ENCODE data around the gene CIAPIN1.
A peak's percentile ranks its signal among the peaks of the same experiment; 100 is the strongest.
"Not testable (repeated sequence)": the region's sequence is repeated elsewhere in the genome, so short reads cannot be mapped to it uniquely, and the experiment has no call there.

CIAPIN1 gene

DNA sequence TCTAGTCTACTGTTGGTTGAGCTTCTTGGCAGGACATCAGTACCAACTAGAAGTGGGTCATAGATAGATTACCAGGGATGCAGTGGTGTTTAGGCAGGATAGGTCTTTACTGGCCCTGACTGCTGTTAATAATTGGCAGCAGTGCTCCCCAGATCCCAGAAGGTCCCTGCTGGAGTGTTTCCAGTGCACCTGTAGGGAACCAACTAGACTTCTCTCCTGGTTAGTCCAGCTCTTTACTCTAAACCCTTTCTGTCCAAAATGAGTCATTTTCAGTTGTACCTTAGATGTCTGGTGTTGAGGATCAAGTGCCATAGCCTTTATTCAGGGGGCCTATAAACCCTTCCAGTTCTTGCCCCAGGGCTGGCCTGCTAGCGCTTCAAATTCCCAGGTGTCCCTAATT lies 24.0 kb upstream of the CIAPIN1 start:
- ATAC-seq (ENCODE audit: low read depth) (no peak), DNase-seq (ENCODE audit: low spot score in 2 of 2) (no peak)
- no peaks in the 10 kb centered on the region for H3K27me3 Mint-ChIP-seq
- no peak overlapping the region for H3K4me3 Mint-ChIP-seq
- no peaks in the 10 kb centered on the region for H3K9me3 Mint-ChIP-seq
- H3K4me1 Mint-ChIP-seq: peaks cover 8% of the 10 kb centered on the region
- H3K27ac Mint-ChIP-seq: no peak overlapping the region
- H3K36me3 Mint-ChIP-seq: peaks cover 27% of the 10 kb centered on the region

DNA sequence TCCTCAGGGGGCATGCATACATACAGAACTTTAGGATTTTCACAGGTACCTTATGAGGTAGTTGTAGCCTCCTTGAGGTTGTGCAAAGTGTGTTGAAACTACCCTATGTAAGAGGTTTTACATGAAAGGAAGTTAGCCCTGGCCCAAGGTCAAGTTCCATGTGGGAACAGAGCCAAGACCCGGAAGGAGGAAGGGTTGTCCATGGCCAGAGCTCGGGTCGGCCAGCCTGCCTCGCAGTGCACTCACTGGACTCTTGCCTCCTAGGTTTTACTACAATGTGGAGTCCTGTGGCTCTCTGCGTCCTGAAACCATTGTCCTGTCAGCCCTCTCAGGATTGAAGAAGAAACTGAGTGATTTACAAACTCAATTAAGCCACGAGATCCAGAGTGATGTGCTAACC lies 23.5 kb upstream of the CIAPIN1 start:
- no peak for ATAC-seq (ENCODE audit: low read depth)
- Mint-ChIP-seq H3K36me3 (peaks cover 32% of the 10 kb centered on the region), H3K27me3 (no peaks in the 10 kb centered on the region)

DNA sequence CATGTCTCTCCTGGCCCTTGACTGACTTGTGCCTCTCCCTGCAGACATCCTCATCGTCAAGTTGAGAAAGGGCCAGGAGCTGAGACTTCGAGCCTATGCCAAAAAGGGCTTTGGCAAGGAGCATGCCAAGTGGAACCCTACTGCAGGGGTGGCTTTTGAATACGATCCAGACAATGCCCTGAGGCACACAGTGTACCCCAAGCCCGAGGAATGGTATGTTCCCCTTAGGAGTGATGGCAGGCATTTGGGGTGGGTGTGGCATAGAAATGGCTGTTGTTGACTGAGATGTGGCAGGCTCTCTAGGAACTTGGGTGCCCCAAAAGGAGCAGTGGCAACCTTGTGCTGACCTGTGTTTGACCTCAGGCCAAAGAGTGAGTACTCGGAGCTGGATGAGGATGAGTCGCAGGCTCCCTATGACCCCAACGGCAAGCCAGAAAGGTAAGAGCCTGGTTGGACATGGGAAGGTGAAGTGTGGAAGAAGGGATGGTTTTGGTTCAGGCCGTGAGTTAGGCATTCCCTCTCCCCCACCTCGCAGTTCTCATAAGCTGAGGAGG lies 22.8 kb upstream of the CIAPIN1 start:
- Mint-ChIP-seq H3K4me1 (peaks cover 7% of the 10 kb centered on the region), H3K27ac (no peak overlapping the region), H3K36me3 (peaks cover 34% of the 10 kb centered on the region), H3K9me3 (no peaks in the 10 kb centered on the region), H3K4me3 (no peak overlapping the region), H3K27me3 (no peaks in the 10 kb centered on the region)
- no peak for DNase-seq (ENCODE audit: low spot score in 2 of 2)
- ATAC-seq (ENCODE audit: low read depth): no peak

More for the DNA sequence above, 23.5 kb upstream of the CIAPIN1 start:
- Mint-ChIP-seq H3K9me3 (no peaks in the 10 kb centered on the region), H3K4me1 (peaks cover 8% of the 10 kb centered on the region), H3K27ac (no peak overlapping the region), H3K4me3 (no peak overlapping the region)
- DNase-seq (ENCODE audit: low spot score in 2 of 2): no peak

DNA sequence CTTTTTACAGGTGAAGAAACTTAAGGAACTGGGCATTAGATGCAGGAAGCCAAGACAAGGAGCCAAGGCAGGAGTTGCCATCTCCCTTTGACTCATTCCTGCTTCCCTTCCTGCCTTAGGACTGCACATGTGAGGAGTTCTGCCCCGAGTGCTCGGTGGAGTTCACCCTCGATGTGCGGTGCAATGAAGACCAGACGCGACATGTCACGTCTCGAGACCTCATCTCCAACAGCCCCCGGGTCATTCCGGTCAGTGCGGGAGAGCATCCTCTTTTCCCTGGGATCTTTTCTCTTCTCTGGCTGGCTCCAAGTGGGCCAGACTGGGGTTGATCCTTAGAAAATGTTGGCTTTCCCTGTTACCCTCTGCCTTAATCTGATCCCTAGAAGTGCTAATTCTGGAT lies 21.9 kb upstream of the CIAPIN1 start:
- Mint-ChIP-seq H3K4me3 (no peak overlapping the region), H3K9me3 (no peaks in the 10 kb centered on the region), H3K4me1 (peaks cover 13% of the 10 kb centered on the region), H3K36me3 (peaks cover 39% of the 10 kb centered on the region), H3K27me3 (no peaks in the 10 kb centered on the region), H3K27ac (peak overlapping the region; percentile 20)
- no peak for DNase-seq (ENCODE audit: low spot score in 2 of 2)
- no peak for ATAC-seq (ENCODE audit: low read depth)

DNA sequence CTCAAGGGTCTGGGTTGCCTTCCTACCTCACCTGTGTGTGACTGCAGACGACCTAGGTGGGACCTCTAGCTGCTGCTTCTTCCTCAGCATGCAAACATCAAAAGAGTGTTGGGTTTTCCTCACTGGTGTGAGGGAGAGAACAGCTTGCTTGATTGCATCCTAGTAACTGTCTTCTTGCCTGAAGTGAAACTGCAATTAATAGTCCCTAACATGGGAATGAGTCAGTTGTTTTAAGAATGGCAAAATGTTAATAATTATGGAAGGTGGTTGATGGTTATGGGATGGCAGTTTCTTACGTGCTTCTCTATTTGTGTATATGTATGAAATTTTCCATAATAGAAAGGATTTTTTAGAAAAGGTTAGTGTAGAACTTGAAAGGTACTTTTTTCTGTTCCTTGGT lies 21.2 kb upstream of the CIAPIN1 start:
- no peaks in the 10 kb centered on the region for H3K27me3 Mint-ChIP-seq
- H3K9me3 Mint-ChIP-seq: no peaks in the 10 kb centered on the region
- H3K4me1 Mint-ChIP-seq: peaks cover 13% of the 10 kb centered on the region
- H3K27ac Mint-ChIP-seq: peak overlapping the region; percentile 20
- DNase-seq (ENCODE audit: low spot score in 2 of 2): no peak
- ATAC-seq (ENCODE audit: low read depth): no peak
- no peak overlapping the region for H3K4me3 Mint-ChIP-seq
- peaks cover 40% of the 10 kb centered on the region for H3K36me3 Mint-ChIP-seq

DNA sequence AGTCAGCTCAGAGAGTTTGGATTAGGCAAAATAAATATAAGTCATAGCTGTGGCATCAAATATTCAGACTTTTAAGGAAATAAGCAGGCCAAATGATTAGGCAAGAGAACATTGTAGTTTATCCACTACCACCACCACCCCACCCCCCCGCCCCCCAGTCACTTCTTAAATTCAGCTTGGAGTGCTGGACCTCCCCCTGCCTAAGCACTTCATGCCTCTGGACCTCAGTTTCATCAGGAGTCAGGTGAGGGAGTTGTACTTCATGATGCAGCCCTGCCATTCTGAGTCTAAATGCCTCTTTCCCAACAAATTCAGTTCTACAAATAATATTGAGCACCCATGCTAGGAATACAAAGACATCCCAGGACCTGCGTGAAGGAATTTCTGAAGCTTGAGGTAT lies 17.3 kb upstream of the CIAPIN1 start:
- H3K27me3 Mint-ChIP-seq: no peaks in the 10 kb centered on the region
- H3K36me3 Mint-ChIP-seq: peaks cover 32% of the 10 kb centered on the region
- no peak for ATAC-seq (ENCODE audit: low read depth)
- no peak overlapping the region for H3K4me3 Mint-ChIP-seq
- H3K9me3 Mint-ChIP-seq: no peaks in the 10 kb centered on the region
- peaks cover 13% of the 10 kb centered on the region for H3K4me1 Mint-ChIP-seq
- DNase-seq (ENCODE audit: low spot score in 2 of 2): no peak
- peak overlapping the region; percentile 42 for H3K27ac Mint-ChIP-seq

DNA sequence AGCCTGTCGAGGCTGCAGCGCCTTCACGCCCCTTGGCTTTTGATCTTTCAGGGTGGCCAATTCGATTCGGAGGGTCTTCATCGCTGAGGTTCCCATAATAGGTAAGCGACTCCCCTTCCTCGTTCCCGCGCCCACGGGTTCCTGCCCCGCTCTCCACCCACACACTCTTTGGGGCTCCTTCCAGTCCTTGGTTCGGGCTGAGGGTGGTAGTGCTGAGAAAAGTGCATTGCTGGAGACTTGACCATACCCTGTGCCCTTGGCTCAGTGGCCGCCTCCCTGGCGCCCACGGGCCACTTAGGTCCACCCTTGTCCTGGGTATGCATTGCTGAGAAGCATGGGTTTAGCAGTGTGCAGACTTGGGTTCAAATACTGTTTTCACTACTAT lies 15.8 kb upstream of the CIAPIN1 start:
- peak overlapping the region; percentile 94 for H3K27ac Mint-ChIP-seq
- no peaks in the 10 kb centered on the region for H3K27me3 Mint-ChIP-seq
- H3K4me3 Mint-ChIP-seq: peak overlapping the region; percentile 100
- no peaks in the 10 kb centered on the region for H3K9me3 Mint-ChIP-seq
- peaks cover 21% of the 10 kb centered on the region for H3K36me3 Mint-ChIP-seq
- ATAC-seq (ENCODE audit: low read depth) (no peak), DNase-seq (ENCODE audit: low spot score in 2 of 2) (no peak)
- H3K4me1 Mint-ChIP-seq: peaks cover 13% of the 10 kb centered on the region

DNA sequence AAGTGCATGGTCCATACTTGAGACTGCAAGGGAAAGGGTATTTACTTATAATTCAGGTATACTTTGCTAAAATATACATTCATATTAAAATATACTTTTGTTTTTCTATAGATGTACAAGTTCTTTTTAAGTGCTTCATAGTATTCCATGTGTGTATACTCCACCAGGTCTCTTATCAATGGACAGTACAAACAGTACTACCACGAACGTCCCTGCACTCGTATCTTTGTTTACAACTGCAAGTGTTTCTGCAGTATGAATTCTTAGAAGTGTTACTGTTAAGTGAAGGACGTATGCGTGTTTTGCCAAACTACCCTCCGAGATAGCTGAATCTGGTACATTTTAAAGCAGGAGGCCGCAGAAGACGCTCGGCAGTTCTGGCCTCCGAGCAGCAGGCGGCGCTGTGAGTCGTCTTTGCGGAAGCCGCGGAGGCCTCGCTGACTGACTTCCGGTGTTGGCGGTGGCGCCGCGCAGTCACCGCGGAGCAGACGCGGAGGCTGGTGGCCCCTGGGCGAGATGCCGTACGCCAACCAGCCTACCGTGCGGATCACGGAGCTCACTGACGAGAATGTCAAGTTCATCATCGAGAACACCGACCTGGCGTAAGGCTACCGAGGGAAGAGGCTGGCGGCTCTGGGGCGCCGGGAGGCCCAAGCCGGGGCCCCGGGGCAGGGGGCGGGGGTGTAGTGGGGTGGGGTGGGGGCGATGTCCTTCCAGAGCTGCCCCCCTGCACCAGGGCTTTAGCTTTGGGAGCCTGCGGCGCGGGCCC lies 15.2 kb upstream of the CIAPIN1 start, which contains the start of gene POLR2C:
Gene POLR2C, plus strand, starts transcription at position 471 of the 769 bp plus-strand sequence. Its CDS starts 46 bp downstream, at position 517.
- ATAC-seq (ENCODE audit: low read depth) (peak; percentile 97), DNase-seq (ENCODE audit: low spot score in 2 of 2) (peak; percentile 94 to 97)
- H3K4me1 Mint-ChIP-seq: peaks cover 13% of the 10 kb centered on the region
- H3K27ac Mint-ChIP-seq: peak within 1 kb of the TSS; percentile 94
- no peaks in the 10 kb centered on the region for H3K27me3 Mint-ChIP-seq
- peak within 1 kb of the TSS; percentile 100 for H3K4me3 Mint-ChIP-seq
- H3K9me3 Mint-ChIP-seq: no peaks in the 10 kb centered on the region
- H3K36me3 Mint-ChIP-seq: peaks cover 17% of the 10 kb centered on the region

DNA sequence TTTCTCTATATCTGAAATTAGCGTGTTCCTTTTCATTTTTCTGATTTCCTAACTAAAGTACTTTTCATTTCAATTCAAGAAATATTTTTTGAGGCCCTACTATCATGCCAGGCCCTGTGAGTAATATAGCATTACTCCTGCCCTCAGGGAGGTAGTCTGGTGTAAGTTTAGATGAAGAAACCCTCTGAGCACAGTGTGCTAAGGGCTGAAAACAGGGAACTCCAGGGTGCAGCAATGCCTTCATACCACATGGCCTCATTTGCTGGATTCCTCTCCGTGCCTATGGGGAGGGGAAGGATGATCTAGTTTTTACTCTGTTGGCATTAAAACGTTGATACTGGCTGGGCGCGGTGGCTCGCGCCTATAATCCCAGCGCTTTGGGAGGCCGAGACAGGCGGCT lies 4.8 kb upstream of the CIAPIN1 start:
- ATAC-seq (ENCODE audit: low read depth): no peak
- no peak overlapping the region for H3K27ac Mint-ChIP-seq
- H3K36me3 Mint-ChIP-seq: peaks cover 24% of the 10 kb centered on the region
- DNase-seq (ENCODE audit: low spot score in 2 of 2): no peak
- no peaks in the 10 kb centered on the region for H3K27me3 Mint-ChIP-seq
- peaks cover 6% of the 10 kb centered on the region for H3K4me1 Mint-ChIP-seq
- H3K4me3 Mint-ChIP-seq: no peak overlapping the region
- H3K9me3 Mint-ChIP-seq: no peaks in the 10 kb centered on the region

DNA sequence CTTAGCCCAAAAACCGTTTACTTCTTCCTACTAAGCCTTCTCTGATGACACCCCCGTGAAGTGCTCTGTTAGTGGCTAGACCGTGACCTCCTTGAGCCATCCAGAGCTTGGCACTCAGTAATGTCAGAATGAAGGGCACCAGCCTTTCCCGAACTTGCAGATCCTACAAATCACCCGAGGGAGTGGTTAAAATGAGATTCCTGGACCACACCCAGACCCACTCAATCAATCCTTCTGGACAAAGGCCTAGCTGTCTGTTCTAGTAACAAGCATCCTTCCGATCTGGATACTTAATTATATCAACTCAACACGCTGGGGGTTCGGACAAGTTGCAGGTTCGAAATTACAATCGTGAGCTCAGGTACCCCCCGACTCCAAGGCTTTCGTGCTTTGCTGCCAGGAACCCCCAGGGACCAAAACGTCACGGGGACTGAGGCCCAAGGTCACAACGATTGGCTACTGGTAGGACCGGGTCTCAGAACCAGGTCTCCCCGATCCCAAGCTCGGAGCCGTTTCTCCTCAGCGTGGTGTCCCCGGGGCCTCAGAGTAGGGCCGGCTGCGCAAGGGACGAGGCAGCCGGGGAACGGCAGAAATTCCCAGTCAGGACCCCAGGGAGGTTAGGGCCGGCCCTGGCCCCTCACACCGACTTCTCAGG lies 527 bp downstream of the CIAPIN1 start:
- Mint-ChIP-seq H3K9me3 (no peaks in the 10 kb centered on the region), H3K27me3 (no peaks in the 10 kb centered on the region), H3K4me3 (peak overlapping the region; percentile 92), H3K27ac (peak overlapping the region; percentile 96), H3K36me3 (peaks cover 3% of the 10 kb centered on the region), H3K4me1 (peaks cover 11% of the 10 kb centered on the region)
- ATAC-seq (ENCODE audit: low read depth) (peak; percentile 20), DNase-seq (ENCODE audit: low spot score in 2 of 2) (peak in 1 of 2 donors; percentile 9)

DNA sequence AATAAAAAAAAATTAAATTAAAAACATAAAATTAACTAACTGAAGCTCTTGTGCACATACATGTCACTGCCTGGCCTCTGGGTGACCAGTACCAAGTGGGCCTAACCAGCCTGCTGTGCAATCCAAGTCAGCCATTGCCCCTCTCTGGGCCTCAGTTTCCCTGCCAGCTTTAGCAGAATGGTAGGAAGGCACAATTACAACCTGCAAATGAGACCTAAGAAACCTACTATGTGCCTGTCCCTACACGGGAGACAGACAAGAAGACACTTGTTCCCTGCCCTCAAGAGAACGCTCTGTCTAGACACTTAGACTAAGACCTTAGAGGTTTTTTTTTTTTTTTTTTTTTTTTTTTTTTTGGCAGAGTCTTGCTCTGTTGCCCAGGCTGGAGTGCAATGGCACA lies 1.7 kb downstream of the CIAPIN1 start:
- peaks cover 2% of the 10 kb centered on the region for H3K9me3 Mint-ChIP-seq
- no peak overlapping the region for H3K27ac Mint-ChIP-seq
- ATAC-seq (ENCODE audit: low read depth) (no peak), DNase-seq (ENCODE audit: low spot score in 2 of 2) (no peak)
- no peak overlapping the region for H3K4me3 Mint-ChIP-seq
- H3K36me3 Mint-ChIP-seq: peaks cover 4% of the 10 kb centered on the region
- H3K4me1 Mint-ChIP-seq: peaks cover 8% of the 10 kb centered on the region
- no peaks in the 10 kb centered on the region for H3K27me3 Mint-ChIP-seq

DNA sequence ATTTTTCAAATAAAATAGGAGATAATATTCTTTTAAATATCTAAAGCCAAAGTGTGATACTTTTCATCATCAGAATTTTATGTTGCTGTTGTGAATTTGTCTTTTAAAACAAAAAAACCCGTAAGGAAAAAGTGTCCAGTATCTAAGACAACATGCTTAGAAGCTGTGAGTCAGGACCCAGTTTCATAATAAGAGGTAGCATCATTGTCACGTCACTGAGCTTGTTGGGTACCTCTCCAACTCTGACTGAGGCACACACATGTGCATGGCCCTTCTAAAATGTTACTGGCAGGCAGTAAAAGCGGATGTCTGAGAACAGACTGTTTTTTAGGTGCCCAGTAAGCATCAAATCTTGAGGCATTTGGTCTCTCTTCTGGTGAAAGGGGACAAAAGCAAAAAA lies 2.5 kb downstream of the CIAPIN1 start:
- Mint-ChIP-seq H3K36me3 (peaks cover 12% of the 10 kb centered on the region), H3K4me1 (peaks cover 8% of the 10 kb centered on the region), H3K27me3 (no peaks in the 10 kb centered on the region), H3K4me3 (no peak overlapping the region), H3K27ac (no peak overlapping the region), H3K9me3 (peaks cover 2% of the 10 kb centered on the region)
- DNase-seq (ENCODE audit: low spot score in 2 of 2) (no peak), ATAC-seq (ENCODE audit: low read depth) (no peak)

DNA sequence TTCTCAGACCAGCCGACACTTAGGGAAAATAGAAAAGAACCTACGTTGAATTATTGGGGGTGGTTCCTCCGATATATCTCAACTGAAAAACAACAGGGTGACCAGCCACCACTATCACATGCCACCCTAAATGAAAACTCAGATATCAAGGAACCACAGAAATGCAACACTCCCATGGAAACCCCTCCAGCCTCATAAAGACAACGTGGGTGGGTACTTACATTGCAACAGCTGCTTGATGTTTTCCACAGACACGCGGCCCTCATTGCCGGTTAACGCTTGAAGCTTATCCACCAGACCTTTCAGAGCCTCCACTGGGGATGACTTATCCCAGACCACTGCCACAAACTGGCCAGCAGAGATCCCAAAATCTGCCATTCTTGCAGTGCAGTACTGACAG lies 6.6 kb downstream of the CIAPIN1 start:
- not testable (repeated sequence) for H3K4me3 Mint-ChIP-seq; H3K27ac Mint-ChIP-seq; ATAC-seq (ENCODE audit: low read depth); H3K4me1 Mint-ChIP-seq; H3K27me3 Mint-ChIP-seq; DNase-seq (ENCODE audit: low spot score in 2 of 2); H3K9me3 Mint-ChIP-seq
- peaks cover 26% of the 10 kb centered on the region for H3K36me3 Mint-ChIP-seq

DNA sequence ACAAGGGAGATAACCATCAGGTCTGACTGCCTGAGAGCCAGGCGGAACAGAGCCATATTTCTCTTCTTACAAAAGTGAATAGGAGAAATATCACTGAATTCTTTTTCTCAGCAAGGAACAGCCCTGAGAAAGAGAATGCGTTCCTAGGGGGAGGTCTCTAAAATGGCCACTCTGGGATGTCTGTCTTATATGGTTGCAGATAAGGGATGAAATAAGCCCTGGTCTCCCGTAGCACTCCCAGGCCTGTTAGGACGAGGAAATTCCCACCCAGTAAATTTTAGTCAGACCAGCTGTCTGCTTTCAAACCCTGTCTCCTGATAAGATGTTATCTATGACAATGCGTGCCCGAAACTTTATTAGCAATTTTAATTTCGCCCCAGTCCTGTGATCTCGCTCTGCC lies 7.2 kb downstream of the CIAPIN1 start:
- H3K27ac Mint-ChIP-seq, H3K4me3 Mint-ChIP-seq, H3K9me3 Mint-ChIP-seq: not testable (repeated sequence)

More for the DNA sequence above, 7.2 kb downstream of the CIAPIN1 start:
- H3K36me3 Mint-ChIP-seq: peaks cover 28% of the 10 kb centered on the region
- not testable (repeated sequence) for ATAC-seq (ENCODE audit: low read depth); H3K4me1 Mint-ChIP-seq; H3K27me3 Mint-ChIP-seq; DNase-seq (ENCODE audit: low spot score in 2 of 2)
